ENCODE measurements around the gene PAGR1.

The PAGR1 gene

DNA sequence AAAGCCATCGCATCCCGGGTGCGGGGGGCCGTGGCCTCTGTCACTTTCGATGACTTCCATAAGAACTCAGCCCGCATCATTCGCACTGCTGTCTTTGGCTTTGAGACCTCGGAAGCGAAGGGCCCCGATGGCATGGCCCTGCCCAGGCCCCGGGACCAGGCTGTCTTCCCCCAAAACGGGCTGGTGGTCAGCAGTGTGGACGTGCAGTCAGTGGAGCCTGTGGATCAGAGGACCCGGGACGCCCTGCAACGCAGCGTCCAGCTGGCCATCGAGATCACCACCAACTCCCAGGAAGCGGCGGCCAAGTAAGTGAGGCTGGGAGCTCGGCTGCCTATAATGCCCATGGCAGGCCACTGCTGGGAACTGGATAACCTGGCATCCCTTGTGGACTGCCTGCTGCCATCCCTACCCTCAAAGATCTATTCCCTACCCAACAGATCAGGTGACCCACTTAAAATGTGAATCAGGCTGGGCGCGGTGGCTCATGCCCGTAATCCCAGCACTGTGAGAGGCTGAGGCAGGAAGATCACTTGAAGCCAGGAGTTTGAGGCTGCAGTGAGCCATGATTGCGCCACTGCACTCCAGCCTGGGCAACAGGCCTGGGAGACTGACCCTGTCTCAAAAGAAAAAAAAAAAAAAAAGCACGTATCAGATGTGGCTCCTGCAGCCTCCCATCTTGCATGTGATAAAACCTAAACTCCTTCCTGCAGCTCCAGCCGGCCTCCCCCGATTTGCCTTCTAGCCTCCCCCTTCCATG, 28.8 kb downstream of the PAGR1 start:
- no peaks in the 10 kb centered on the region for H3K36me3 ChIP-seq (ENCODE audit: control insufficient read depth, insufficient read depth, low read length)
- H3K9ac ChIP-seq (ENCODE audit: low read length): no peak overlapping the region
- peaks cover 6% of the 10 kb centered on the region; the same call in 1 of the 2 replicates for H3K4me1 ChIP-seq (ENCODE audit: control insufficient read depth, insufficient read depth, low read length)
- H3K4me3 ChIP-seq (ENCODE audit: low read depth, low read length): no peak overlapping the region
- H3K27ac ChIP-seq (ENCODE audit: low read depth, low read length): no peak overlapping the region
- H3K9me3 ChIP-seq (ENCODE audit: control insufficient read depth, insufficient read depth, low read depth, low read length): no peaks in the 10 kb centered on the region
- no peaks in the 10 kb centered on the region for H3K27me3 ChIP-seq (ENCODE audit: control insufficient read depth, insufficient read depth, low read length)

DNA sequence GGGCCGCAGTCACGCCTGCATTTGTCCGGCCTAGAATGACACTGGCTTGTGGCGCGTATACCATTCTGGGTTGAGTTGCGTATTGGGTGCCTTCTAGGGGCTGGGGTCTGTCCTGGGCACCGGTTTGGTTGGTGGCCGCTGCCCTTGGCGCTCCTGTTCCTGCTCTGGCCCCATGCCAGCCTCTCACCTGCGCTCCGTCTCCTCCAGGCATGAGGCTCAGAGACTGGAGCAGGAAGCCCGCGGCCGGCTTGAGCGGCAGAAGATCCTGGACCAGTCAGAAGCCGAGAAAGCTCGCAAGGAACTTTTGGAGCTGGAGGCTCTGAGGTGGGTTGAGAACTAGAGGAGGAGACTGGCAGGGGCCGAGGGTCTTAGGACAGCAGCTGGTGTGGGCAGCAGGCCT, 29.7 kb downstream of the PAGR1 start:
- H3K9me3 ChIP-seq (ENCODE audit: control insufficient read depth, insufficient read depth, low read depth, low read length): no peaks in the 10 kb centered on the region
- no peak overlapping the region for H3K4me3 ChIP-seq (ENCODE audit: low read depth, low read length)
- H3K9ac ChIP-seq (ENCODE audit: low read length): no peak overlapping the region
- H3K27ac ChIP-seq (ENCODE audit: low read depth, low read length): no peak overlapping the region
- H3K4me1 ChIP-seq (ENCODE audit: control insufficient read depth, insufficient read depth, low read length): peaks cover 9% of the 10 kb centered on the region; the same call in 1 of the 2 replicates
- no peaks in the 10 kb centered on the region for H3K36me3 ChIP-seq (ENCODE audit: control insufficient read depth, insufficient read depth, low read length)
- H3K27me3 ChIP-seq (ENCODE audit: control insufficient read depth, insufficient read depth, low read length): no peaks in the 10 kb centered on the region

DNA sequence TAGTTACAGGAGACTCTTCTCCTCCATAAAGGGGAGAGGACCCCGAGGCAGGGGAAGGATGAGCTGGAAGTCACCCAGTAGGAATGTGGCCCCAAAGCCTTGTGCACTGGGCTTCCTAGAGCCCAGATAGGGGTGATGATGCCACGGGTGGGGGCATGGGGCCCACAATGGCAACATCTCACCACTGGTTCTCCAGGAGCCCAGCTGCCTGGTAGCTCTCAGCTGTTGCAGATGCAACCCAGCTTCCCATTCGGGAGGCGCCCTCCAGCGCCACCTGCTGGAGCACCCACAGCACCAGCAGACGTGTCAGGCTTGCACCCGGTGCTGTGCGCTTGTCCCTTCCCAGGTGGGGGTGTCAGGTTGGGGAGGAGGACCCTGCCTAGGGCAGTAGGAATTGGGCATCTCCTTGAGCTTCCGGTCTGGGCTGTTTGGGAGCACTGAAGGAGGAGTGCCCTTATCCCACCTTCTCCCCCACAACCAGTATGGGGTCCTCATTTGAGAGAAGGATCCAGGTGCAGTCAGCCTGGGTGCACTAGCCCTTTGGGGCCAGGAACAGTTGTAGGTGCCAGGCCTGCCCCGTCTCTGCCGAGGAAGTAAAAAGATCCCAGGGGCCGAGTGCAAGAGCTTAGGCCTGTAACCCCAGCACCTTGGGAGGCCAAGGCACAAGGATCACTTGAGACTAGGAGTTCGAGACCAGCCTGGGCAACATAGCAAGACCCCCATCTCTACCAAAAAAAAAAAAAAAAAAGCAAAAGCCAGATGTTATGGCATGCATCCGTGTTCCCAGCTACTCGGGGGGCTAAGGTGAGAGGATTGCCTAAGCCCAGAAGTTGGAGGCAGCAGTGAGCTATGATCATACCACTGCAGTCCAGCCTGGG, 32.7 kb downstream of the PAGR1 start:
- H3K27ac ChIP-seq (ENCODE audit: low read depth, low read length): no peak overlapping the region
- no peaks in the 10 kb centered on the region for H3K27me3 ChIP-seq (ENCODE audit: control insufficient read depth, insufficient read depth, low read length)
- peaks cover 9% of the 10 kb centered on the region; the same call in 1 of the 2 replicates for H3K4me1 ChIP-seq (ENCODE audit: control insufficient read depth, insufficient read depth, low read length)
- H3K9me3 ChIP-seq (ENCODE audit: control insufficient read depth, insufficient read depth, low read depth, low read length): no peaks in the 10 kb centered on the region
- no peaks in the 10 kb centered on the region for H3K36me3 ChIP-seq (ENCODE audit: control insufficient read depth, insufficient read depth, low read length)
- H3K4me3 ChIP-seq (ENCODE audit: low read depth, low read length): no peak overlapping the region; the same call in 1 of the 2 replicates
- no peak overlapping the region for H3K9ac ChIP-seq (ENCODE audit: low read length)

DNA sequence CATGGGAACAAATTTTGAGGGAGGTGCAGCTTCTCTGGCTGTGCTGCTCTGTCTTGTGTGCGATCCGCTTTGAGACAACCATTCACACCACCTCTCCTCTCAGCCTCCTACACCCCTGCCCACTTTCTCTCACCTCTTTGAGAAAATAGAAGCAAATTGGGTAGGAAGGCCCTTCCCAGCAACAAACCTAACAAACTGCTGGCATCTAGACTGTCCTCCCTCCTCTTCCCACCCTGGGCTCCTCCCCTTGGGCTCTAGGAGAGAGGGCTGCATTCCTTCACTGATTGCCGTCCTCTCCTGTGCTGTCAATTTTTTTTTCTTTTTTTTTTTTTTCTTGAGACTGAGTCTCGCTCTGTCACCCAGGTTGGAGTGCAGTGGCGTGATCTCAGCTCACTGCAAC, 33.6 kb downstream of the PAGR1 start:
- Histone ChIP-seq H3K4me3 (ENCODE audit: low read depth, low read length) (no peak overlapping the region; the same call in 1 of the 2 replicates), H3K4me1 (ENCODE audit: control insufficient read depth, insufficient read depth, low read length) (peaks cover 9% of the 10 kb centered on the region; the same call in 1 of the 2 replicates), H3K27me3 (ENCODE audit: control insufficient read depth, insufficient read depth, low read length) (no peaks in the 10 kb centered on the region), H3K36me3 (ENCODE audit: control insufficient read depth, insufficient read depth, low read length) (no peaks in the 10 kb centered on the region), H3K9me3 (ENCODE audit: control insufficient read depth, insufficient read depth, low read depth, low read length) (no peaks in the 10 kb centered on the region), H3K27ac (ENCODE audit: low read depth, low read length) (no peak overlapping the region), H3K9ac (ENCODE audit: low read length) (no peak overlapping the region)

DNA sequence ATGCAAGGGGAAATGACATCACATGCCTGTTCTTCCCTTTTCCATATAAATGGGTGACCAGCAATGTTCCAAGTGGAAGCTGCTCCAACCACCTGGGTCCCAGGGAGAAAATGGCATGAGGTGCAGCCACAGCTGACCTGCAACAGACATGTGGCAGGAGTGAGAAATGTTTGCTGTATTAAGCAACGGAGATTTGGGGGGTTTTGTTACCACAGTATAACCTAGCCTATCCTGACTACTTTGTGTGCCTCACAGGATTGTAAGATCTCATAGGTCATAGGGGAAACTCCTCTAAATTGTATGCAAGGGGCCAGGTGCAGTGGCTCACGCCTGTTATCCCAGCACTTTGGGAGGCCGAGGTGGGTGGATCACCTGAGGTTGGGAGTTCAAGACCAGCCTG, 35.0 kb downstream of the PAGR1 start:
- Histone ChIP-seq H3K9me3 (ENCODE audit: control insufficient read depth, insufficient read depth, low read depth, low read length) (no peaks in the 10 kb centered on the region), H3K9ac (ENCODE audit: low read length) (no peak overlapping the region), H3K4me3 (ENCODE audit: low read depth, low read length) (no peak overlapping the region), H3K4me1 (ENCODE audit: control insufficient read depth, insufficient read depth, low read length) (peaks cover 9% of the 10 kb centered on the region; the same call in 1 of the 2 replicates), H3K27me3 (ENCODE audit: control insufficient read depth, insufficient read depth, low read length) (no peaks in the 10 kb centered on the region), H3K27ac (ENCODE audit: low read depth, low read length) (no peak overlapping the region), H3K36me3 (ENCODE audit: control insufficient read depth, insufficient read depth, low read length) (no peaks in the 10 kb centered on the region)

DNA sequence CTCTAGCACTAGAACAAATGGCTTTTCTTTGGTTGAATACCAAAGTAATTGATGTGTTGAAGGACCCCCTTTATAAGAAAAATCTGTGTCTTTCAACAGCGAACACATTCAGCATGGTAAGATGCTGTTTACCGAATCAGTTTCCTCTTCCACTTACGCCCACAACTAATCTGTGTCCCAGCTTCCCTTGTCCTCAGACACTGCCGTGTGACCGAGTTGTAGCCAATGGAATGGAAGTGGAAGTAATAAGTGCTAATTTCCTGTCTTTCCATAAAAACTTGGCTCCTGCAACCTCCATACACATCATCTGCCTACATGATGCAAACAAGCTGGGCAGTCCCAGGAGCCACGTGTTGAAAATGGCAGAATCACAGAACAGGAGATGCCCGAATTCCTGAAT, 36.7 kb downstream of the PAGR1 start:
- Histone ChIP-seq H3K36me3 (ENCODE audit: control insufficient read depth, insufficient read depth, low read length) (no peaks in the 10 kb centered on the region), H3K27me3 (ENCODE audit: control insufficient read depth, insufficient read depth, low read length) (no peaks in the 10 kb centered on the region)

DNA sequence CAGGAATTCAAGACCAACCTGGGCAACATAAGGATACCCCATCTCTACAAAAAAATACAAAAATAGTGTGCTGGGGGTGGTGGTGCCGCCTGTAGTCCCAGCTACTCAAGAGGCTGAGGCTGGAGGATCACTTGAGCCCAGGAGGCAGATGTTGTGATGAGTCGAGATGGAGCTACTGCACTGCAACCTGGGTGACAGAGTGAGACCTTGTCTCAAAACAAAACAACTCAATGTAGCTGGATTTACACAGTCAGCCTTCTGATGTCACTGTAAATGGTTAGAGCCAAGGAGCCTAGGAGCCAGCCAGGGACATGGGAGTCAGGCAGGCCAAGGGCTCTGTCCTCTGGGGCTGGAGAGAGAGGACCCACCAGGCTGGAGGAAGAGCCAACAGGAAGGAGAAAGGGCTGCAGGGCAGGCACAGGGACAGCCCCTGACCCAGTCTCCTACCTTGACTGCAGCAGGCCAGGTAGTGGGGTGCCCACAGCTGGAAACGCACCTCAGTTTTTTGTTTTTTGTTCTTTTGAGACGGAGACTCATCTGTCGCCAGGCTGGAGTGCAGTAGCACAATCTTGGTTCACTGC, 38.7 kb downstream of the PAGR1 start:
- Histone ChIP-seq H3K4me3 (ENCODE audit: low read depth, low read length) (no peak overlapping the region), H3K36me3 (ENCODE audit: control insufficient read depth, insufficient read depth, low read length) (peaks cover 15% of the 10 kb centered on the region), H3K27me3 (ENCODE audit: control insufficient read depth, insufficient read depth, low read length) (no peaks in the 10 kb centered on the region), H3K27ac (ENCODE audit: low read depth, low read length) (no peak overlapping the region), H3K9ac (ENCODE audit: low read length) (no peak overlapping the region), H3K9me3 (ENCODE audit: control insufficient read depth, insufficient read depth, low read depth, low read length) (no peaks in the 10 kb centered on the region), H3K4me1 (ENCODE audit: control insufficient read depth, insufficient read depth, low read length) (peaks cover 3% of the 10 kb centered on the region; the same call in 1 of the 2 replicates)

More for the DNA sequence above, 36.7 kb downstream of the PAGR1 start:
- no peak overlapping the region for H3K9ac ChIP-seq (ENCODE audit: low read length)
- peaks cover 9% of the 10 kb centered on the region; the same call in 1 of the 2 replicates for H3K4me1 ChIP-seq (ENCODE audit: control insufficient read depth, insufficient read depth, low read length)
- H3K4me3 ChIP-seq (ENCODE audit: low read depth, low read length): no peak overlapping the region
- no peak overlapping the region for H3K27ac ChIP-seq (ENCODE audit: low read depth, low read length)
- no peaks in the 10 kb centered on the region for H3K9me3 ChIP-seq (ENCODE audit: control insufficient read depth, insufficient read depth, low read depth, low read length)

DNA sequence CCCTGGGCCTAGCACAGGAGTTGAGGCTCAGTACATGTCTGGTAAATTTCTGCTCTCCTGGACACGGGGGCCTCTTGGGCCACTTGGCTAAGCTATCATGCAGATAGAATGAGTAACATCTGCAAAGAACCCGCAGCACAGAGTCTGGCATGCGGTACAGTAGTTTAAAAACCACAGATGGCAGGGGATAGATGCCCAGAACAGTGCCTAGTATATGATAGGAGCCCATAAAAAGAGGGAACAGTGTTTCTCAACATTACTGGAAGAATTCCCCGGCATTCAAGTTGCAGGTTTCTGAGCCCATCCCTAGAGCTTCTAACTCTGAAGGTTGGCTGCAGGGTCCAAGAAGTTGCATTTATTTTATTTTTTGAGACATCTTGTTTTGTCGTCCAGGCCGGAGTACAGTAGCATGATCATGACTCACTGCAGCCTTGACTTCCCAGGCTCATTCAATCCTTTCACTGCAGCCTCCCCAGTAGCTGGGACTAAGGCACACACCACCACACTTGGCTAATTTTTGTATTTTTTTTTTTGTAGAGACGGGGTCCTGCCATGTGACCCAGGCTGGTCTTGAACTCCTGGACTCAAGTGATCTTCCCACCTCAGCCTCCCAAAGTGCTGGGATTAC, 41.3 kb downstream of the PAGR1 start:
- peaks cover 3% of the 10 kb centered on the region; the same call in 1 of the 2 replicates for H3K4me1 ChIP-seq (ENCODE audit: control insufficient read depth, insufficient read depth, low read length)
- H3K9ac ChIP-seq (ENCODE audit: low read length): no peak overlapping the region
- no peak overlapping the region for H3K4me3 ChIP-seq (ENCODE audit: low read depth, low read length)
- H3K27me3 ChIP-seq (ENCODE audit: control insufficient read depth, insufficient read depth, low read length): no peaks in the 10 kb centered on the region
- no peak overlapping the region for H3K27ac ChIP-seq (ENCODE audit: low read depth, low read length)
- H3K36me3 ChIP-seq (ENCODE audit: control insufficient read depth, insufficient read depth, low read length): peaks cover 30% of the 10 kb centered on the region
- no peaks in the 10 kb centered on the region for H3K9me3 ChIP-seq (ENCODE audit: control insufficient read depth, insufficient read depth, low read depth, low read length)

DNA sequence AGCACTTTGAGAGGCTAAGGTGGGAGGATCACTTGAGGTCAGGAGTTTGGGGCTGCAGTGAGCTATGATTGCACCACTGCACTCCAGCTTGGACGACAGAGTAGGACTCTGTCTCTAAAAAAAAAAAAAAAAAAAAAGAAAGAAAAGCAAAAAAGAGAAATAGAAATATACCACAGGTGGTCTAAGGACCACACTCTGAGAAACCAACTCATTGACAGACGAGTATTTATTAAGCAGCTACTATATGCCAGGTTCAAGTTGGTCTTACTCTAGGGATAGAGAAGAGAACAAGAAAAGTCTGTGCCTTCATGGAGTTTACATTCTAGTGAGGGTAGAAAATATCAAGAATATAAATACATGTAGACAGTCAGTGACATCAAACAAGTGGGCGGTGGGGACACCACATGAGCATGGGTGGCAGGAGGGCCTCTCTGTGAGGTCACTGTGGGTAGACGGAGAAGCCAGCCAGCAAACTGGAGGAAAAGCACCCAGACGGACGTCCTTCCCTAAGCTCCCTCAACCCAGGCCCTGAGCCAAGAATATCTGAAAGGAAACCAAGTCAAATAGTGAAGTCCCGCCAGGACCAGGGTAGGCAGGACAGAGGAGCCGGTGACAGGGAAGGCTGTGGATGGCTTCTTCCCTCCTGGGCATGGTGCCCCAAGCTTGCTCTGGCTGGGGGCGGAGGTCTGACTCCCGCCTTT, 42.3 kb downstream of the PAGR1 start:
- Histone ChIP-seq H3K4me1 (ENCODE audit: control insufficient read depth, insufficient read depth, low read length) (peaks cover 3% of the 10 kb centered on the region; the same call in 1 of the 2 replicates), H3K9ac (ENCODE audit: low read length) (no peak overlapping the region), H3K4me3 (ENCODE audit: low read depth, low read length) (no peak overlapping the region)

DNA sequence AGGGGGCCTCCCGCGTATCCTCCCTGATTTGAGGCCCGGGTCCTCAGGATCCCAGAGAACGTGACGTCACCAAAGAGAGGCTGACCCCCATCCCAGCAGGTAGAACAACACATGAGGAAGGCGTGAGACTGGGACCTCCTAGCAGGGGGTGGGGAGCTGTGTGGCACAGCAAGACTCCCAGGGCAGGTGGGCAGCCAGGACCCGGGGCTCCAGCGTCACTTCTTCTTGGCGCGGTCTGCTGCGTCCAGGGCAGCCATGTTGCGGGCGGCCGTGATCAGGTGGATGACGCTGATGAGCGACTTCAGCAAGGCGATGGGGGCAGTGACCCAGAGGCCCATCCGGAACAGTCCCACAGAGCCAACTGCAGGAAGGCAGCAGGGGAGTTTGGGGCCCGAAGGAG, 43.0 kb downstream of the PAGR1 start:
- Histone ChIP-seq H3K4me3 (ENCODE audit: low read depth, low read length) (no peak overlapping the region), H3K36me3 (ENCODE audit: control insufficient read depth, insufficient read depth, low read length) (peaks cover 30% of the 10 kb centered on the region), H3K27ac (ENCODE audit: low read depth, low read length) (no peak overlapping the region), H3K9ac (ENCODE audit: low read length) (no peak overlapping the region), H3K9me3 (ENCODE audit: control insufficient read depth, insufficient read depth, low read depth, low read length) (no peaks in the 10 kb centered on the region), H3K27me3 (ENCODE audit: control insufficient read depth, insufficient read depth, low read length) (no peaks in the 10 kb centered on the region), H3K4me1 (ENCODE audit: control insufficient read depth, insufficient read depth, low read length) (peaks cover 6% of the 10 kb centered on the region)

More for the DNA sequence above, 42.3 kb downstream of the PAGR1 start:
- no peaks in the 10 kb centered on the region for H3K27me3 ChIP-seq (ENCODE audit: control insufficient read depth, insufficient read depth, low read length)
- H3K36me3 ChIP-seq (ENCODE audit: control insufficient read depth, insufficient read depth, low read length): peaks cover 30% of the 10 kb centered on the region
- H3K9me3 ChIP-seq (ENCODE audit: control insufficient read depth, insufficient read depth, low read depth, low read length): no peaks in the 10 kb centered on the region
- no peak overlapping the region for H3K27ac ChIP-seq (ENCODE audit: low read depth, low read length)

Measured in HUES6 (cell line).